ACC112 (cell line): ENCODE measurements around the gene CRISPLD2.
"Not testable (repeated sequence)": the region's sequence is repeated elsewhere in the genome, so short reads cannot be mapped to it uniquely, and the experiment has no call there.

ENCODE experiments used
- H2AFZ ChIP-seq: fragments of 200-600 bp; sonication (generic); one replicate; pipeline ENCODE4 v1.6.0; 2017; ENCODE audit warnings: antibody characterized with exemption, low read length; ENCODE audit not compliant: unreplicated experiment
- H3K27ac ChIP-seq: fragments of 200-600 bp; sonication (generic); 2 replicates; pipeline ENCODE4 v1.5.1; 2014; ENCODE audit warnings: low read depth, mild to moderate bottlenecking, antibody characterized with exemption, low read length, moderate library complexity
- H3K27me3 ChIP-seq: fragments of 200-600 bp; sonication (generic); 2 replicates; pipeline ENCODE4 v1.6.1; 2014; ENCODE audit warnings: mild to moderate bottlenecking, antibody characterized with exemption, low read length, moderate library complexity, mixed read lengths; ENCODE audit not compliant: insufficient read depth
- H3K36me3 ChIP-seq: fragments of 200-600 bp; sonication (generic); 2 replicates; pipeline ENCODE4 v1.6.1; 2016; ENCODE audit warnings: mild to moderate bottlenecking, antibody characterized with exemption, low read length, moderate library complexity, mixed read lengths; ENCODE audit not compliant: insufficient read depth
- H3K4me1 ChIP-seq: fragments of 200-600 bp; sonication (generic); one replicate; pipeline ENCODE4 v1.6.1; 2016; ENCODE audit warnings: low read length, mixed read lengths; ENCODE audit not compliant: insufficient read depth, unreplicated experiment, control insufficient read depth
- H3K4me3 ChIP-seq: fragments of 200-600 bp; sonication (generic); 2 replicates; pipeline ENCODE4 v1.5.1; 2014; ENCODE audit warnings: mild to moderate bottlenecking, low read depth, low read length
- H3K79me2 ChIP-seq: fragments of 200-600 bp; sonication (generic); one replicate; pipeline ENCODE4 v1.6.0; 2016; ENCODE audit warnings: low read length; ENCODE audit not compliant: control insufficient read depth, unreplicated experiment, insufficient read depth

CRISPLD2 gene

DNA sequence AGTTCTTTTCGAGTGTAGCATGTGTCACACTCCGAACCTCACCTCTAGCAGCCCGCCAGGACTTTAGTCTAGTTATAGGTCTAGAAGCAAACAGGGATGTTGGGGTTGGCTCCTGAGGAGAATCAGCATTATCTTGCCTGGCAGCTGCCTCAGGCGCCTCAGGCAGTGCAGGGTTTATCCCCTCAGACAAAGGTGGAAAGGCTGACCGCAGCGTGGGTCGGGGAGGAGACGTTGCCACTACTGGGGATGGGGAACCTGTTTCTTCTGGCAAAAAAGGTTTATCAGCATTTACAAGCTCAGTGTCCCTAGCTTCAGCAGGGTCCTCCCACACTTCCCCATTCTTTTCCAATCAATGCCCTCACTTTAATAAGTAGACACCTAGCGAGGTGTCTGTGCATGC, 40.6 kb downstream of the CRISPLD2 start:
- Histone ChIP-seq H3K27me3 (no peaks in the 10 kb centered on the region), H3K4me3 (no peak overlapping the region), H2AFZ (no peak overlapping the region), H3K4me1 (no peaks in the 10 kb centered on the region), H3K36me3 (peaks cover 18% of the 10 kb centered on the region; the same call in 1 of the 2 replicates), H3K79me2 (no peaks in the 10 kb centered on the region), H3K27ac (no peak overlapping the region)

DNA sequence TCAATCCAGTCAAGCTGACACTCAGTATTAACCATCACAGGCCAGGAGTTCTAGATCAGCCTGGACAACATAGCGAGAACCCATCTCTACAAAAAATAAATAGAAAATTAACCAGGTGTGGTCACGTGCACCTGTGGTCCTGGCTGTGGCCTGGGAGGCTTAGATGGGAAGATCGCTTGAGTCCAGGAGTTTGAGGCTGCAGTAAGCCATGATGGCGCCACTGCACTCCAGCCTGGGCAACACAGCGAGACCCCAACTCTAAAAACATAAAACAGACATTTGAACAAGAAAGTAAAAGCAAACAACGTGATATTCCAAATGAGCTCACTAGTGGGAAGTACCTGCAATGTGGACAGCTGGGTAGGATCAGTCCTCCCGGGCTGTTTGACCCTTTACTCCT, 41.9 kb downstream of the CRISPLD2 start:
- H3K4me3 ChIP-seq: no peak overlapping the region
- peaks cover 18% of the 10 kb centered on the region; the same call in 1 of the 2 replicates for H3K36me3 ChIP-seq
- H3K79me2 ChIP-seq: no peaks in the 10 kb centered on the region
- H2AFZ ChIP-seq: no peak overlapping the region
- no peaks in the 10 kb centered on the region for H3K27me3 ChIP-seq
- no peak overlapping the region for H3K27ac ChIP-seq
- no peaks in the 10 kb centered on the region for H3K4me1 ChIP-seq

DNA sequence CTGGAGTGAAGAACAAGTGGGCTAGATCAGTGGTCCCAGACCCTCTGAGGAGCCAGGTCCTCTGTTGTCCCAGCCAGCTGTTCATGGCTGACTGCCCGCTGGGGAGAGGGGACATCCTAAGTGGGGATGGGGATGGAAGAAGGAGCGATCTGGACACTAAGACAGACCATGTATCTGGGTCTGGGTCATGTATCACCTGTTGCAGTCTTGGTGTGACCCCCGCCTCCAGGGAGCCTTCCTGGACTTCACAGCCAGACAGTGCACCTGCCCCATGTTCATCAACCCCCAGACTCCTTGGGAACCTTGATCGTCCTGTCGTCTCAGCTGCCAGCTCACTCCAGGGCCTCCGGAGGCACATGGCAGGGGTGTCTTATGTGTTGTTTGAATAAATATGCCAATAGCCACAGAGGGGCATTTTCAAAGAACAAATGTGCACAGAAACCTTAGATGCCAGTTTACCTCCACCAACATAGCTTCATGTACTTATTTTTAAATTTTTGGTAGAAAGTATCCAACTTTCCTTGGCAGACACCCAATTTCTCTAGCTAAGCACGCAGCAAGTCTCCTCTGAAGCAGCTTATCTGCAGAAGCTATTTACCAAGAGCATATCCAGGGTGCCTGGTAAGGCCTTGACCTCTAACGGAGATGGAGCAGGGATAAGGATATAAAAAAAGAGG, 43.2 kb downstream of the CRISPLD2 start:
- Histone ChIP-seq H3K4me1 (no peaks in the 10 kb centered on the region), H3K27me3 (no peaks in the 10 kb centered on the region), H3K27ac (no peak overlapping the region), H3K79me2 (no peaks in the 10 kb centered on the region), H2AFZ (no peak overlapping the region), H3K4me3 (no peak overlapping the region), H3K36me3 (peaks cover 18% of the 10 kb centered on the region; the same call in 1 of the 2 replicates)

DNA sequence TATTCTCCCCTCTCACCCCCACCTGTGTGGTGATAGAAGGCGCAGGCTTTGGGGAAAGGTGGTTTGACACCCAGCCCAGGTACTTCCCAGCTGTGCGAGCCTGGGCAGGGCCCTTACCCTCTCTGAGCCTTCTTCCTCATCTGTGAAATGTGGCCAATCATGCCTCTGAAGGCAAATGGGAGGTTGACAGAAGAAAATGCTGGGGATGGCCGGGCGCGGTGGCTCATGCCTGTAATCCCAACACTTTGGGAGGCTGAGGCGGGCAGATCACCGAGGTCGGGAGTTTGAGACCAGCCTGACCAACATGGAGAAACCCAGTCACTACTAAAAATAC, 43.7 kb downstream of the CRISPLD2 start:
- no peak overlapping the region for H3K27ac ChIP-seq
- no peaks in the 10 kb centered on the region for H3K4me1 ChIP-seq
- H3K79me2 ChIP-seq: no peaks in the 10 kb centered on the region
- H3K27me3 ChIP-seq: no peaks in the 10 kb centered on the region
- peaks cover 14% of the 10 kb centered on the region; the same call in 1 of the 2 replicates for H3K36me3 ChIP-seq
- no peak overlapping the region for H3K4me3 ChIP-seq
- H2AFZ ChIP-seq: no peak overlapping the region

DNA sequence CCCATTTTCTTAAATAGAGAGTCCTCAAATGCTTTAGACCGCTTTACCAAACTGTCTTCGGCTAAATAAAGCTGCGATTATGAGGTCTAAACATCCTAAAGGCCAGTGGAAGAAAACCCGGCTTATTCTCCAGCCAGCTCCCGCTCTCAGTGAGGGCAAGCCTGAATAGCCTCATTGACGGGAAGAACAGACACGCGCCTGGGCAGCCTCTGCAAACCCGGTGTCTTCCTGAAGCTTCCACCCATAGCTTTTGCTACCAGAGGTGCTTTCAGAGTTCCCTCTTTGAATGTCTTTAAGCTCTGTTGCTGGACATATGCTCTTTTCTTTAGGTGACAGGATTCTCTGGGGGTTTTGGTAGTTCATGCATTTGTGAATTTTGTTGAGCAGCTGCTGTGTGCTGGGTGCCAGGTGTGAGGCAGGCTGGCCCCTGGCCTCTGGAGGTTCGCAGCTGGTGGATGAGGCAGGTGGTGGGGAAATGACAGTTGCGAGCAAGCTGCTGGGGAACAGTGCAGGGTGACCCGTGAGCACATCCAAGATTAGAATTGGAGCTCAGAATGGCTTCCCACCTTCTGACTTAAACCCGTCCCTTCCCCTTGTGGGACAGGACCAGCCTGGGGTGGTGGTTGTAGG, 44.7 kb downstream of the CRISPLD2 start:
- Histone ChIP-seq H3K27ac (no peak overlapping the region), H3K4me1 (no peaks in the 10 kb centered on the region), H3K79me2 (no peaks in the 10 kb centered on the region), H3K36me3 (peaks cover 10% of the 10 kb centered on the region; the same call in 1 of the 2 replicates), H3K4me3 (no peak overlapping the region), H2AFZ (no peak overlapping the region), H3K27me3 (no peaks in the 10 kb centered on the region)

DNA sequence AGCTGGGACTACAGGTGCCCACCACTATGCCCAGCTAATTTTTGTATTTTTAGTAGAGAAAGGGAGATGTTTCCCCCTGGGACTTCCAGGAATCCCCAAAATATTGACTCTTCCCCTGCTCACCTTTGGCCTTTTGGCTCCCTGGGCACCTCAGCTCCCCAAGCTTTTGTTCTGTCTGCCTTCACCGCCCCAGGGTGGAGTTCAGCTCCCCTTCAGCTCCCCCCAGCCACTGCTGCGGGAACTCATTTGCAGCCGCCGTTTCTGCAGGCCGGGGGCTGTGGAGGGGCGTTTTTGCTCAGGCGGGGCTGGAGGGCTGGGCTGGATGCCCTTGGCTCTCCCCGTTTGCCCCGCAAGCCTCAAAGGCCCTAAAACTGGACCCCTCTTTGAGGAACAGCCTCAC, 47.9 kb downstream of the CRISPLD2 start:
- Histone ChIP-seq H3K27me3 (no peaks in the 10 kb centered on the region), H3K27ac (no peak overlapping the region), H3K79me2 (no peaks in the 10 kb centered on the region), H3K36me3 (no peaks in the 10 kb centered on the region), H2AFZ (no peak overlapping the region), H3K4me3 (no peak overlapping the region), H3K4me1 (no peaks in the 10 kb centered on the region)

DNA sequence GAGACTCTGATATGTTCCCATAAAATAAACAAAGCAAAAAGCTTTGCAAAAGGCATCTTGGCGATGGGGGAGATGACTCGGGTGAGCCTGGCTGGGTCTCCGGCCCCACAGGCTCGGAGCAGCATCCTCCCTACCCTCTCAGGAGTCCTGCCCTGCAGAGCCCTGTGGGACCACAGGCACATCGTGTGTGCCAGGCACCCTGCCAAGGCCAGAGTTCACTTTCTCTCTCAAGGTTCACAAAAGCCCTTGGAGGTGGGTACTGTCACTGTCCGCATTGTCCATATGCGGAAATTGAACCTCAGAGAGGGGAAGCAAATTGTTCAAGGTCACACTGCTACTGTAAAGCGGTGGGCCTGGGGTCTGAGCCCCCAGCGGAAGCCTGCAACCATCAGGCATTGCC, 48.5 kb downstream of the CRISPLD2 start:
- Histone ChIP-seq H3K36me3 (no peaks in the 10 kb centered on the region), H3K27ac (no peak overlapping the region), H2AFZ (no peak overlapping the region), H3K79me2 (no peaks in the 10 kb centered on the region), H3K4me1 (no peaks in the 10 kb centered on the region), H3K4me3 (no peak overlapping the region), H3K27me3 (no peaks in the 10 kb centered on the region)

DNA sequence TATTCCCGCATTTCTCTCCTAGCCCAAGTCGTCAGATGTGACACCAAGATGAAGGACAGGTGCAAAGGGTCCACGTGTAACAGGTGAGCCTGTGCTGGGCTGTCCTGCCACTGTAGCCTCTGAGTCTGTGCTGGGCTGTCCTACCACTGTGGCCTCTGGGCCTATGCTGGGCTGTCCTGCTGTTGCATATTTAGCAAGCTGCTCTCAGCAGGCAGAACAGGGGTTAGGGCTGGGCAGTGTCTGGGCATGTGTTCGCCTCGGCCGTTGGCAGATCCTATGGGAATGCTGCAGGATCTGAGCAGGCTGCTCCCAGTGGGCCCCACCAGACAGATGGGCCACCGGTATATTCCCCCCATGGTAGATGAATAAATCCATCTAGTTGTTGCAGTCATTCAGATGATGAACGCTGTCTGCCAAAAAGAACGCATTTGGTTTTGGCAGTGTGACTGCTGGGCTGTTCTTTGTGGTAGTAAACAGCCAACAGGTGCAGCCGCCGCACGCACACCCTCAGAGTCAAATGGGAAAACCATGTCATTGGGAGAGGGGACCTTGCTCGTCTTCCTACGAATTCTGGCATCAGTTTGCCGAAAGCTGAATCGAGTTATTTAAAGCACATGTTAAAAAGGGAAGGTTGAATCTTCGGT, 49.2 kb downstream of the CRISPLD2 start:
- H3K27me3 ChIP-seq: no peaks in the 10 kb centered on the region

DNA sequence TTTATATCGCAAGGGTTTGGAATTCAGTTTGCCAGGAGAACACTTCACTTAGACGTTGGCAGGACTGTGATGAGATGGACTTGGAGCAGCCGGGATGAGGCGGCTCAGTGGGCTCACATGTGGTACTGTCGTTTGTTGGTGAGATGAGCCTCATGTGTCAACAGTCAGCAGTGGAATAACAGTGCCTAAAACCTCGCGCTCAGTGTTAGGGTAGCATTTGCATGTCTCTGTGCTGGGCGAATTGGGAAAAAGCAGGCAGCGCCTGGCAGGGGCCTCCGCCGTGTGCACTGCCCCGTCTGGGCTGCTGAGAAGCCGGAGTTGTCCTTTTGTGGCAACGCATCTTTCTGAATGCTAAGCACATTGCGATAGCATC, 49.7 kb downstream of the CRISPLD2 start:
- no peaks in the 10 kb centered on the region for H3K27me3 ChIP-seq
- no peak overlapping the region for H3K4me3 ChIP-seq
- H2AFZ ChIP-seq: no peak overlapping the region
- no peak overlapping the region for H3K27ac ChIP-seq
- no peaks in the 10 kb centered on the region for H3K4me1 ChIP-seq
- H3K79me2 ChIP-seq: no peaks in the 10 kb centered on the region
- H3K36me3 ChIP-seq: peaks cover 9% of the 10 kb centered on the region; the same call in 1 of the 2 replicates

More for the DNA sequence above, 49.2 kb downstream of the CRISPLD2 start:
- H3K4me1 ChIP-seq: no peaks in the 10 kb centered on the region
- no peak overlapping the region for H3K4me3 ChIP-seq
- H3K79me2 ChIP-seq: no peaks in the 10 kb centered on the region
- H3K27ac ChIP-seq: no peak overlapping the region
- H3K36me3 ChIP-seq: peaks cover 4% of the 10 kb centered on the region; the same call in 1 of the 2 replicates
- H2AFZ ChIP-seq: no peak overlapping the region

DNA sequence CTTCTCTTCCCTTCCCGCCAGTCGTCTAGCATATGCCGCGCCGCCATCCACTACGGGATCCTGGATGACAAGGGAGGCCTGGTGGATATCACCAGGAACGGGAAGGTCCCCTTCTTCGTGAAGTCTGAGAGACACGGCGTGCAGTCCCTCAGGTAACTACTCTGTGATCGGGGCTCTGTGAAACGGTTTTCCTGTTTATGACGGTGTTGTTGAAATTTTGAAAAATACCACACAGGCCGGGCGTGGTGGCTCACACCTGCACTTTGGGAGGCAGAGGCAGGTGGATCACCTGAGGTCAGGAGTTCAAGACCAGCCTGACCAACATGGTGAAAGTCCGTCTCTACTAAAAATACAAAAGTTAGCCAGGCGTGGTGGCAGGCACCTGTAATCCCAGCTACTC, 53.2 kb downstream of the CRISPLD2 start:
- not testable (repeated sequence) for H2AFZ ChIP-seq, H3K4me3 ChIP-seq, H3K27ac ChIP-seq, H3K27me3 ChIP-seq, H3K79me2 ChIP-seq, H3K4me1 ChIP-seq
- H3K36me3 ChIP-seq: peaks cover 12% of the 10 kb centered on the region; the same call in 1 of the 2 replicates

DNA sequence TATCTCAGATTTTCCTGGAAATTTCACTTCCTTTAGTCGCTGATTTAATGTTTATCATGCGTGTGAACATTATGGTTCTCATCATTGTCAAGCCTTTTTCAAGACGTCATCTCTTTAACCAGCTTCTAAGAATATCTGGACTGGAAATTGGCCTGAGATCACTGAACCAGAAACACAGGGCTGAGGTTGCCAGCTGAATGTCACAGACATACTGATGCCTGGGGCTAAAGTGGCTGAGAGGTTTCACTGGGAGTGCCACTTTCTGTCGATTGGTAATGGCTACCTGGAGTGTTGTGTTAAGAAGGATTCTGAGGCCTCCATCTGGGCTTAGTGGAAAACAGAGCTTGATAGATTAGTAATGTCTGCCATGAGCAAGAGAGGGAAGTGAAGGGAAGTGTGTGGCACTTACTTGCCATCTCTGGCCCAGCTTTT, 54.2 kb downstream of the CRISPLD2 start:
- H3K4me3 ChIP-seq: no peak overlapping the region
- H3K36me3 ChIP-seq: peaks cover 12% of the 10 kb centered on the region; the same call in 1 of the 2 replicates
- no peak overlapping the region for H2AFZ ChIP-seq
- no peaks in the 10 kb centered on the region for H3K79me2 ChIP-seq
- H3K27ac ChIP-seq: no peak overlapping the region
- H3K27me3 ChIP-seq: no peaks in the 10 kb centered on the region
- H3K4me1 ChIP-seq: no peaks in the 10 kb centered on the region
